Lung (tissue), 12 donors: ENCODE data around the gene ZNF219. TPM values are rescaled to one million over a fixed set of nuclear protein-coding genes. Genes with fewer than 3 reads are reported as not detected.
"Not testable (repeated sequence)": the region's sequence is repeated elsewhere in the genome, so short reads cannot be mapped to it uniquely, and the experiment has no call there.

Source experiments
- ATAC-seq: fragments of 200-7000 bp; cut with Tn5 transposase; one replicate; pipeline ENCODE4 v1.9.1; 2020; ENCODE audit warnings: moderate number of reproducible peaks; ENCODE audit not compliant: insufficient read depth, low FRiP score
- DNase-seq, 3 donors: peaks; one replicate each; pipeline ENCODE4 v3.0.0-alpha.2; 2013 to 2017
- H3K27ac ChIP-seq, 2 donors: one replicate each; pipeline ENCODE4 v1.5.1; 2013; ENCODE audit warnings: mild to moderate bottlenecking in 2 of 2, moderate library complexity in 2 of 2, control low read depth in 1 of 2, inconsistent platforms in 1 of 2, low read depth in 1 of 2, low read length in 1 of 2
- H3K27me3 ChIP-seq, 3 donors: one replicate each; pipeline ENCODE4 v1.5.1; 2013; ENCODE audit warnings: low read length in 2 of 3; ENCODE audit not compliant: control insufficient read depth in 3 of 3, insufficient read depth in 3 of 3
- H3K36me3 ChIP-seq, 4 donors: one replicate each; pipeline ENCODE4 v1.5.1; 2013; ENCODE audit warnings: low read length in 4 of 4, mild to moderate bottlenecking in 1 of 4, moderate library complexity in 1 of 4; ENCODE audit not compliant: control insufficient read depth in 4 of 4, insufficient read depth in 4 of 4
- H3K4me1 ChIP-seq, 5 donors: one replicate each; pipeline ENCODE4 v1.5.1; 2013; ENCODE audit warnings: low read length in 5 of 5, mild to moderate bottlenecking in 2 of 5, moderate library complexity in 1 of 5; ENCODE audit not compliant: control insufficient read depth in 5 of 5, insufficient read depth in 5 of 5
- H3K4me3 ChIP-seq: one replicate; pipeline ENCODE4 v1.5.1; 2013; ENCODE audit warnings: mild to moderate bottlenecking, control low read depth, moderate library complexity
- H3K9ac ChIP-seq, 2 donors: one replicate each; pipeline ENCODE4 v1.5.1; 2013; ENCODE audit warnings: low read length in 2 of 2, control low read depth in 1 of 2; ENCODE audit not compliant: insufficient read depth in 1 of 2
- H3K9me3 ChIP-seq, 4 donors: one replicate each; pipeline ENCODE4 v1.5.1; 2013; ENCODE audit warnings: low read length in 3 of 4, mild to moderate bottlenecking in 1 of 4, moderate library complexity in 1 of 4; ENCODE audit not compliant: control insufficient read depth in 4 of 4, insufficient read depth in 3 of 4
- WGBS, 2 donors: extraction: QIAGEN DNeasy Blood & Tissue Kit; methylation state at CpG; one replicate each; pipeline ENCODE4 v1.1.7; 2013; 5-methylcytosine and 5-hydroxymethylcytosine counted together
- polyA plus RNA-seq, 2 donors: library from polyadenylated mRNA; stranded (reverse); fragments of 200-250 nt; gene quantifications; one replicate each; pipeline ENCODE4 v1.2.1, GENCODE V29; 2013
- total RNA-seq, 2 donors: library from RNA; depleted of rRNA in 1 of 2; stranded (reverse); fragments of >200 nt in 1 of 2; gene quantifications; one replicate each; pipeline ENCODE4 v1.2.1, GENCODE V29; 2014 to 2021
- TF ChIP-seq, protein P1 (sequence below): IDR thresholded peaks from 2 replicates; pipeline ENCODE4 v1.5.1; 2012; ENCODE audit warnings: mild to moderate bottlenecking; ENCODE audit errors: control extremely low read depth, extremely low read depth
- donor health status: control.
- donor health status: control.
- donor health status: Bipolar disorder and iron deficiency.
- donor health status: healthy.
- donor health status: DM: yes; HTN: yes; CAD: no.

The ZNF219 gene
- total and polyA plus RNA-seq, 4 donors = 8.0 to 48.5 (median 30.0) TPM

DNA sequence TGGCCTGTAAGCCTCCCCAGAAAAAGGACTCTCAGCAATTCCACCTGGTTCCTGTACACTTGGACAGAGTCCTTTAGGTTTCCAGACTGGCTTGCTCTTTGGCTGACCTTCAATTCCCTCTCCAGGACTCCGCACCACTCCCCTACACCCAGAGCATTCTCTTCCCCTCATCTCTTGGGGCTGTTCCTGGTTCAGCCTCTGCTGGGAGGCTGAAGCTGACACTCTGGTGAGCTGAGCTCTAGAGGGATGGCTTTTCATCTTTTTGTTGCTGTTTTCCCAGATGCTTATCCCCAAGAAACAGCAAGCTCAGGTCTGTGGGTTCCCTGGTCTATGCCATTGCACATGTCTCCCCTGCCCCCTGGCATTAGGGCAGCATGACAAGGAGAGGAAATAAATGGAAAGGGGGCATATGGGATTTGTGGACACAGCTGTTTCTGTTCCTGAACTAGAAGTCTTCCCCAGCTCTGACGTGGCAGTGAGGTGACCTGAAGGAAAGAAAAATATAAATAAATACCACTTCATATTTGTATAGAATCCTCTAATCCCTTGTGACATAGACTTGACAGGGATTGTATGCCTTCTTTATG lies 55.0 kb downstream of the ZNF219 start:
- no peak overlapping the region for H3K4me3 ChIP-seq
- no peaks in the 10 kb centered on the region for H3K36me3 ChIP-seq
- peaks cover 12 to 31% (median 16%) of the 10 kb centered on the region in 5 donors for H3K4me1 ChIP-seq
- ATAC-seq (no peak), DNase-seq (no peak)
- 40 to 53% methylated on average over 2 of the region's 2 CpGs for WGBS, 2 donors
- H3K27ac ChIP-seq = peak overlapping the region in 1 of 2 donors; percentile 17
- H3K9ac ChIP-seq = no peak overlapping the region
- TF ChIP-seq, protein P1, sequence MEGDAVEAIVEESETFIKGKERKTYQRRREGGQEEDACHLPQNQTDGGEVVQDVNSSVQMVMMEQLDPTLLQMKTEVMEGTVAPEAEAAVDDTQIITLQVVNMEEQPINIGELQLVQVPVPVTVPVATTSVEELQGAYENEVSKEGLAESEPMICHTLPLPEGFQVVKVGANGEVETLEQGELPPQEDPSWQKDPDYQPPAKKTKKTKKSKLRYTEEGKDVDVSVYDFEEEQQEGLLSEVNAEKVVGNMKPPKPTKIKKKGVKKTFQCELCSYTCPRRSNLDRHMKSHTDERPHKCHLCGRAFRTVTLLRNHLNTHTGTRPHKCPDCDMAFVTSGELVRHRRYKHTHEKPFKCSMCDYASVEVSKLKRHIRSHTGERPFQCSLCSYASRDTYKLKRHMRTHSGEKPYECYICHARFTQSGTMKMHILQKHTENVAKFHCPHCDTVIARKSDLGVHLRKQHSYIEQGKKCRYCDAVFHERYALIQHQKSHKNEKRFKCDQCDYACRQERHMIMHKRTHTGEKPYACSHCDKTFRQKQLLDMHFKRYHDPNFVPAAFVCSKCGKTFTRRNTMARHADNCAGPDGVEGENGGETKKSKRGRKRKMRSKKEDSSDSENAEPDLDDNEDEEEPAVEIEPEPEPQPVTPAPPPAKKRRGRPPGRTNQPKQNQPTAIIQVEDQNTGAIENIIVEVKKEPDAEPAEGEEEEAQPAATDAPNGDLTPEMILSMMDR = no peak
- H3K9me3 ChIP-seq = peaks cover 0 to 2% (median 0%) of the 10 kb centered on the region in 4 donors
- no peaks in the 10 kb centered on the region for H3K27me3 ChIP-seq

DNA sequence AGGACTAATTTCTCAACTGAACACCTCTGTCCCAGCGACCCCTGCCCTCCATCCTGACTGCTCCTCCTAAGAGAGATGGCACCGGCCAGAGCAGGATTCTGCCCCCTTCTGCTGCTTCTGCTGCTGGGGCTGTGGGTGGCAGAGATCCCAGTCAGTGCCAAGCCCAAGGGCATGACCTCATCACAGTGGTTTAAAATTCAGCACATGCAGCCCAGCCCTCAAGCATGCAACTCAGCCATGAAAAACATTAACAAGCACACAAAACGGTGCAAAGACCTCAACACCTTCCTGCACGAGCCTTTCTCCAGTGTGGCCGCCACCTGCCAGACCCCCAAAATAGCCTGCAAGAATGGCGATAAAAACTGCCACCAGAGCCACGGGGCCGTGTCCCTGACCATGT lies 55.5 kb downstream of the ZNF219 start:
- TF ChIP-seq, protein P1 = no peak
- no peak overlapping the region for H3K9ac ChIP-seq
- H3K9me3 ChIP-seq = peaks cover 0 to 2% (median 0%) of the 10 kb centered on the region in 4 donors
- 52 to 57% methylated on average over 8 of the region's 8 CpGs for WGBS, 2 donors
- no peak for ATAC-seq
- H3K4me3 ChIP-seq = no peak overlapping the region
- no peak for DNase-seq
- no peaks in the 10 kb centered on the region for H3K27me3 ChIP-seq
- no peak overlapping the region for H3K27ac ChIP-seq
- H3K4me1 ChIP-seq = peaks cover 12 to 30% (median 21%) of the 10 kb centered on the region in 5 donors
- H3K36me3 ChIP-seq = no peaks in the 10 kb centered on the region

DNA sequence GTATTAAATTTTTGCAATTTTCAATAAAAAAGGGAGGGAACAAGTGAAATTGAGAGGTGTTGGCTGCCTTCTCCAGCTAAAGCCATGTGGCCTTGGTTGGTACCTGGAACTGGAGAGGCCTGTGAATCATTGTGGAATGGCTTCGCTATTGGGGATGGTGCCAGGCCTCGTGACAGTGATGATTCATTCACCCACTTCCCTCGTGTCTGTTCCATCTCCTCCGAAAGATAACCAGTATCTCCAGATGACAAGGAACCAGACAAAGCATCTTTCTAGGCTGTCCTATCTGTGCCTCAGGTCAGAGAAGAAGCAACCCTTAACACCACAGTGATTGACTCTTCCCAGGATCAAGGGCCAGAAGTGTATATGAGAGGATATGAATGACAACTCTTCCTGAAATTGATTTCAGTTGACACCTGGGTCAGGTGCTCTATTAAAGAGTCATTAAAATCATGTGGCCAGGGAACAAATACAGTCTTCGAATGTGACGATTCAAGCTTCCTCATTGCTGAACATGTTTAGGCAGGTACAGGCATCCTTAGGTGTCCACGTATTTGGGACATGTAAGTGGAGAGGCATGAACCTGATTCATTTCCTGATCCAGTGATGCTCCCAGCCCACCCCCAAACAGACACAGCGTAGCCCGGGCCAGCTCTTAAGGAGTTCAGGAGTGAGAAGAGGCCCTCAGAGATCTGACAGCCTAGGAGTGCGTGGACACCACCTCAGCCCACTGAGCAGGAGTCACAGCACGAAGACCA lies 56.6 kb downstream of the ZNF219 start, which contains the start of gene RNASE7:
Gene RNASE7, plus strand, starts transcription at position 687 of the 758 bp plus-strand sequence. CDS start 631 bp downstream, outside the sequence.
- ATAC-seq (no peak), DNase-seq (no peak)
- Histone ChIP-seq H3K27me3 (no peaks in the 10 kb centered on the region), H3K9me3 (peaks cover 0 to 2% (median 0%) of the 10 kb centered on the region in 4 donors), H3K9ac (no peak within 1 kb of the TSS), H3K27ac (peak within 1 kb of the TSS in 1 of 2 donors; percentile 25), H3K4me3 (no peak within 1 kb of the TSS), H3K4me1 (peaks cover 12 to 27% (median 23%) of the 10 kb centered on the region in 5 donors), H3K36me3 (no peaks in the 10 kb centered on the region)
- TF ChIP-seq, protein P1 = no peak
- WGBS, 2 donors = 67 to 71% methylated on average over 11 of the region's 11 CpGs

DNA sequence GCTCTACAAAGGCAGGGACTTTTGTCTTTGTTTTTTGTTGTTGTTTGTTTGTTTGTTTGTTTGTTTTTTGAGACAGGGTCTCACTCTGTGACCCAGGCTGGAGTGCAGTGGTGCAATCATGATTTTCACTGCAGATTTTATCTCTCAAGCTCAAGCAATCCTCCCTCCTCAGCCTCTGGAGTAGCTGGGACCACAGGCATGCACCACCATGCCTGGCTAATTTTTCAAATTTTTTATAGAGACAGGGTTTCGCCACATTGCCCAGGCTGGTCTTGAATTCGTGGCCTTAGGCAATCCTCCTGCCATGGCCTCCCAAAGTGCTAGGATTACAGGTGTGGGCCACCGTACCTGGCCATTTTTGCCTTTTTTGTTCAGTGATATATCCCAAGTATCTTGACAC lies 57.5 kb downstream of the ZNF219 start:
- H3K36me3 ChIP-seq, H3K9me3 ChIP-seq, DNase-seq, H3K27ac ChIP-seq, H3K9ac ChIP-seq, ATAC-seq, H3K4me3 ChIP-seq, H3K27me3 ChIP-seq: not testable (repeated sequence)
- WGBS, 2 donors = 83 to 86% methylated on average over 3 of the region's 3 CpGs
- peaks cover 12 to 26% (median 23%) of the 10 kb centered on the region in 5 donors for H3K4me1 ChIP-seq
